ENCODE results near the gene TXNDC12. TPM values are rescaled to one million over a fixed set of nuclear protein-coding genes. Genes with fewer than 3 reads are reported as not detected.
A peak's percentile ranks its signal among the peaks of the same experiment; 100 is the strongest.

The TXNDC12 gene
- total RNA-seq, 1 experiment from 2014 or later: 80.9 TPM

- ATAC-seq (no peak), DNase-seq (ENCODE audit: low spot score) (no peak)
- Mint-ChIP-seq H3K27me3 (ENCODE audit: low read depth) (no peaks in the 10 kb centered on the region; the same call in 1 of the 2 replicates), H3K9me3 (no peaks in the 10 kb centered on the region), H3K27ac (0 out of 2 replicates have a peak overlapping the region, but pooled peaks have one; percentile 8), H3K4me3 (no peak overlapping the region), H3K4me1 (peaks cover 23% of the 10 kb centered on the region), H3K36me3 (no peaks in the 10 kb centered on the region)
- TF ChIP-seq STAT6 (CRISPR knock-in tag; conservative IDR thresholded peaks at IDR 0.05; ENCODE audit: low read depth) (no peak), TEAD4 (CRISPR knock-in tag; IDR thresholded peaks at IDR 0.05) (no peak), ESRRA (CRISPR knock-in tag; IDR thresholded peaks at IDR 0.05; ENCODE audit: borderline replicate concordance) (no peak), FOXK1 (CRISPR knock-in tag; IDR thresholded peaks at IDR 0.05) (no peak), ZNF671 (CRISPR knock-in tag; IDR thresholded peaks at IDR 0.05) (no peak), ZBTB21 (CRISPR knock-in tag; IDR thresholded peaks at IDR 0.05; ENCODE audit: borderline replicate concordance) (no peak), GTF2I (CRISPR knock-in tag; conservative IDR thresholded peaks at IDR 0.05) (no peak), AR (CRISPR knock-in tag; IDR thresholded peaks at IDR 0.05) (no peak), PRDM15 (CRISPR knock-in tag; IDR thresholded peaks at IDR 0.05) (no peak), NFATC4 (CRISPR knock-in tag; IDR thresholded peaks at IDR 0.05) (no peak), JAZF1 (CRISPR knock-in tag; IDR thresholded peaks at IDR 0.05) (no peak), ZNF281 (CRISPR knock-in tag; IDR thresholded peaks at IDR 0.05) (no peak), SMAD4 (CRISPR knock-in tag; IDR thresholded peaks at IDR 0.05) (no peak)
- POLR2A ChIA-PET: no interaction called here
- CTCF ChIA-PET: no interaction called here
These were observed 46.8 kb downstream of the TXNDC12 start for GRCh38 chr1:52008071-52008809.

All from WTC11 (cell line).